HEK293 (cell line): ENCODE data around the gene FRYL.

Experiments used
- CTCF ChIA-PET: fragments of 350-600 bp; formaldehyde crosslinking; extraction: SDS; loops from one replicate; lab custom pipeline; 2021; ENCODE audit warnings: antibody characterized with exemption; lab: Yijun Ruan, JAX
- POLR2A ChIA-PET: fragments of 300-600 bp; formaldehyde crosslinking; extraction: SDS; loops from one replicate; lab custom pipeline; 2020; ENCODE audit warnings: antibody characterized with exemption, inconsistent platforms; lab: Yijun Ruan, JAX
- H3K27ac ChIP-seq: fragments of 200-500 bp; sonication (Bioruptor generic); 2 replicates; pipeline ENCODE4 v1.5.1; 2014; ENCODE audit warnings: low read depth, low read length, control low read depth, inconsistent platforms; ENCODE audit errors: extremely low read depth
- H3K36me3 ChIP-seq, 2 experiments: fragments of 200-500 bp in 1 of 2; sonication (Bioruptor generic) in 1 of 2; 1 replicate in 1 of 2; 2 replicates in 1 of 2; pipeline ENCODE4 v1.5.1; 2014 to 2017; ENCODE audit warnings: inconsistent platforms in 2 of 2, low read length in 2 of 2; ENCODE audit not compliant: control insufficient read depth in 2 of 2, insufficient read depth in 1 of 2
- H3K4me1 ChIP-seq: fragments of 200-500 bp; sonication (Bioruptor generic); 2 replicates; pipeline ENCODE4 v1.5.1; 2014; ENCODE audit warnings: mild to moderate bottlenecking, low read length, inconsistent platforms; ENCODE audit not compliant: control insufficient read depth, insufficient read depth
- H3K4me3 ChIP-seq: 2 replicates; pipeline ENCODE4 v1.5.1; 2011; ENCODE audit warnings: low read depth, mild to moderate bottlenecking, control low read depth, low read length, moderate library complexity
- H3K9me3 ChIP-seq: fragments of 200-500 bp; sonication (Bioruptor generic); 2 replicates; pipeline ENCODE4 v1.5.1; 2014; ENCODE audit warnings: low read depth, low read length, inconsistent platforms; ENCODE audit not compliant: control insufficient read depth, insufficient read depth
- EGR2 ChIP-seq: fragments of 450-650 bp; formaldehyde crosslinking; IDR thresholded peaks from 2 replicates; pipeline ENCODE4 v1.5.1; 2016; ENCODE audit warnings: low read depth, missing biosample characterization, missing genetic modification characterization
- GFI1B ChIP-seq: fragments of 450-650 bp; formaldehyde crosslinking; IDR thresholded peaks from 2 replicates; pipeline ENCODE4 v1.5.1; 2016; ENCODE audit warnings: missing biosample characterization, missing genetic modification characterization
- HOXC10 ChIP-seq: sonication (generic); formaldehyde crosslinking; IDR thresholded peaks from 2 replicates; pipeline ENCODE4 v1.8.1; 2023; ENCODE audit warnings: mild to moderate bottlenecking, missing genetic modification reagents
- KLF8 ChIP-seq: fragments of 450-650 bp; formaldehyde crosslinking; IDR thresholded peaks from 2 replicates; pipeline ENCODE4 v1.5.1; 2016; ENCODE audit warnings: missing biosample characterization, missing genetic modification characterization
- REPIN1 ChIP-seq: fragments of 450-650 bp; formaldehyde crosslinking; IDR thresholded peaks from 2 replicates; pipeline ENCODE4 v1.5.1; 2017; ENCODE audit warnings: missing biosample characterization, missing genetic modification characterization, low read depth
- SP7 ChIP-seq: fragments of 450-650 bp; formaldehyde crosslinking; IDR thresholded peaks from 2 replicates; pipeline ENCODE4 v1.5.1; 2016; ENCODE audit warnings: missing biosample characterization, missing genetic modification characterization
- TRIM28 ChIP-seq: IDR thresholded peaks from 2 replicates; pipeline ENCODE4 v1.6.1; 2011; ENCODE audit warnings: low read length, control low read depth, borderline replicate concordance
- WT1 ChIP-seq: fragments of 450-650 bp; formaldehyde crosslinking; IDR thresholded peaks from 2 replicates; pipeline ENCODE4 v1.5.1; 2016; ENCODE audit warnings: missing biosample characterization, missing genetic modification characterization
- ZBTB20 ChIP-seq: fragments of 450-650 bp; formaldehyde crosslinking; IDR thresholded peaks from 2 replicates; pipeline ENCODE4 v1.5.1; 2016; ENCODE audit warnings: missing biosample characterization, missing genetic modification characterization
- ZIC2 ChIP-seq: fragments of 450-650 bp; formaldehyde crosslinking; IDR thresholded peaks from 2 replicates; pipeline ENCODE4 v1.5.1; 2016; ENCODE audit warnings: missing biosample characterization, missing genetic modification characterization
- ZNF138 ChIP-seq: fragments of 450-650 bp; formaldehyde crosslinking; IDR thresholded peaks from 2 replicates; pipeline ENCODE4 v1.5.1; 2016; ENCODE audit warnings: missing biosample characterization, missing genetic modification characterization, borderline replicate concordance
- ZNF174 ChIP-seq: fragments of 450-650 bp; formaldehyde crosslinking; IDR thresholded peaks from 2 replicates; pipeline ENCODE4 v1.5.0; 2017; ENCODE audit warnings: missing biosample characterization, mild to moderate bottlenecking, missing genetic modification characterization
- ZNF175 ChIP-seq: fragments of 450-650 bp; formaldehyde crosslinking; IDR thresholded peaks from 2 replicates; pipeline ENCODE4 v1.5.1; 2016; ENCODE audit warnings: missing biosample characterization, missing genetic modification characterization
- ZNF19 ChIP-seq: fragments of 450-650 bp; formaldehyde crosslinking; IDR thresholded peaks from 2 replicates; pipeline ENCODE4; 2016; ENCODE audit warnings: missing biosample characterization, missing genetic modification characterization, low read depth
- ZNF221 ChIP-seq: fragments of 450-650 bp; formaldehyde crosslinking; IDR thresholded peaks from 2 replicates; pipeline ENCODE4 v1.5.1; 2017; ENCODE audit warnings: missing biosample characterization, missing genetic modification characterization, borderline replicate concordance
- ZNF274 ChIP-seq, 2 experiments: fragments of 200-500 bp in 1 of 2; fragments of 450-650 bp in 1 of 2; sonication (Bioruptor generic) in 1 of 2; formaldehyde crosslinking in 1 of 2; IDR thresholded peaks; 2 replicates each; pipeline versions ENCODE4 v1.5.1 to v1.6.1; 2014 to 2016; ENCODE audit warnings: borderline replicate concordance in 1 of 2, inconsistent platforms in 1 of 2, low read length in 1 of 2, missing biosample characterization in 1 of 2, missing genetic modification characterization in 1 of 2
- ZNF37A ChIP-seq: fragments of 450-650 bp; IDR thresholded peaks from 2 replicates; pipeline ENCODE4 v1.5.1; 2018; ENCODE audit warnings: missing biosample characterization, missing genetic modification characterization
- ZNF404 ChIP-seq: fragments of 450-650 bp; formaldehyde crosslinking; IDR thresholded peaks from 2 replicates; pipeline ENCODE4 v1.5.1; 2017; ENCODE audit warnings: missing biosample characterization, missing genetic modification characterization
- ZNF473 ChIP-seq: fragments of 450-650 bp; formaldehyde crosslinking; IDR thresholded peaks from 2 replicates; pipeline ENCODE4 v1.5.1; 2017; ENCODE audit warnings: missing biosample characterization, missing genetic modification characterization
- ZNF596 ChIP-seq: fragments of 450-650 bp; IDR thresholded peaks from 2 replicates; pipeline ENCODE4 v1.5.0; 2018; ENCODE audit warnings: missing biosample characterization, mild to moderate bottlenecking, missing genetic modification characterization, moderate library complexity
- ZNF623 ChIP-seq: fragments of 450-650 bp; formaldehyde crosslinking; IDR thresholded peaks from 2 replicates; pipeline ENCODE4 v1.5.1; 2016; ENCODE audit warnings: missing biosample characterization, missing genetic modification characterization
- ZNF629 ChIP-seq: fragments of 450-650 bp; formaldehyde crosslinking; IDR thresholded peaks from 2 replicates; pipeline ENCODE4 v1.5.1; 2017; ENCODE audit warnings: missing biosample characterization, missing genetic modification characterization
- ZNF792 ChIP-seq: fragments of 450-650 bp; formaldehyde crosslinking; IDR thresholded peaks from 2 replicates; pipeline ENCODE4 v1.5.1; 2016; ENCODE audit warnings: missing biosample characterization, missing genetic modification characterization
- ZSCAN23 ChIP-seq: fragments of 450-650 bp; formaldehyde crosslinking; IDR thresholded peaks from 2 replicates; pipeline ENCODE4 v1.5.1; 2016; ENCODE audit warnings: missing biosample characterization, missing genetic modification characterization
- TF ChIP-seq, protein P1 (sequence below): fragments of 450-650 bp; formaldehyde crosslinking; IDR thresholded peaks from 2 replicates; pipeline ENCODE4 v1.5.1; 2016; ENCODE audit warnings: missing biosample characterization, missing genetic modification characterization
- TF ChIP-seq, protein P2 (sequence below): fragments of 450-650 bp; formaldehyde crosslinking; IDR thresholded peaks from 2 replicates; pipeline ENCODE4 v1.5.1; 2016; ENCODE audit warnings: missing biosample characterization, missing genetic modification characterization
- TF ChIP-seq, protein P3 (sequence below): fragments of 450-650 bp; formaldehyde crosslinking; IDR thresholded peaks from 2 replicates; pipeline ENCODE4 v1.5.1; 2016; ENCODE audit warnings: missing biosample characterization, missing genetic modification characterization
- TF ChIP-seq, protein P4 (sequence below): fragments of 450-650 bp; formaldehyde crosslinking; IDR thresholded peaks from 2 replicates; pipeline ENCODE4 v1.5.1; 2017; ENCODE audit warnings: missing biosample characterization, missing genetic modification characterization

The FRYL gene

DNA sequence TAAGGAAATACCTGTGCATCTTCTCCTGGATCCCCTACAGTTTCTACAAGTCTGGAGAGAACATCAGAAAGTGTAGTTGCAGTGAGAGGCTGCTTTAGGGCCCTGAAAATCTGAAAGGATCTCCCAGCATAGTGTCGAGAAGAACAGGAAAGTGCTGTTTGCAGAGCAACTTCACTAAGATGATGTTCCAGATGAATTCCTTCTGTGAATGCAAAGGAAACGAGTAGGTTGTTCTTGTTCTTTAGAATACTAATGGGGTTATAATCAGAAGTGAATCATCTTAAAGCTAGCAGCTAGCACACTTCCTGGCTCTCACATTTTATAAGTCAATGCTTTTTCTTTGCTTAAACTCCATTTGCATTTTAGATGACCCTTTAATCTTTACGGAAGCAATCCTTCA lies 236.3 kb downstream of the FRYL start (continued):
- TF ChIP-seq, protein P1, sequence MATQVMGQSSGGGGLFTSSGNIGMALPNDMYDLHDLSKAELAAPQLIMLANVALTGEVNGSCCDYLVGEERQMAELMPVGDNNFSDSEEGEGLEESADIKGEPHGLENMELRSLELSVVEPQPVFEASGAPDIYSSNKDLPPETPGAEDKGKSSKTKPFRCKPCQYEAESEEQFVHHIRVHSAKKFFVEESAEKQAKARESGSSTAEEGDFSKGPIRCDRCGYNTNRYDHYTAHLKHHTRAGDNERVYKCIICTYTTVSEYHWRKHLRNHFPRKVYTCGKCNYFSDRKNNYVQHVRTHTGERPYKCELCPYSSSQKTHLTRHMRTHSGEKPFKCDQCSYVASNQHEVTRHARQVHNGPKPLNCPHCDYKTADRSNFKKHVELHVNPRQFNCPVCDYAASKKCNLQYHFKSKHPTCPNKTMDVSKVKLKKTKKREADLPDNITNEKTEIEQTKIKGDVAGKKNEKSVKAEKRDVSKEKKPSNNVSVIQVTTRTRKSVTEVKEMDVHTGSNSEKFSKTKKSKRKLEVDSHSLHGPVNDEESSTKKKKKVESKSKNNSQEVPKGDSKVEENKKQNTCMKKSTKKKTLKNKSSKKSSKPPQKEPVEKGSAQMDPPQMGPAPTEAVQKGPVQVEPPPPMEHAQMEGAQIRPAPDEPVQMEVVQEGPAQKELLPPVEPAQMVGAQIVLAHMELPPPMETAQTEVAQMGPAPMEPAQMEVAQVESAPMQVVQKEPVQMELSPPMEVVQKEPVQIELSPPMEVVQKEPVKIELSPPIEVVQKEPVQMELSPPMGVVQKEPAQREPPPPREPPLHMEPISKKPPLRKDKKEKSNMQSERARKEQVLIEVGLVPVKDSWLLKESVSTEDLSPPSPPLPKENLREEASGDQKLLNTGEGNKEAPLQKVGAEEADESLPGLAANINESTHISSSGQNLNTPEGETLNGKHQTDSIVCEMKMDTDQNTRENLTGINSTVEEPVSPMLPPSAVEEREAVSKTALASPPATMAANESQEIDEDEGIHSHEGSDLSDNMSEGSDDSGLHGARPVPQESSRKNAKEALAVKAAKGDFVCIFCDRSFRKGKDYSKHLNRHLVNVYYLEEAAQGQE, result no peak
- TF ChIP-seq ZNF37A (tag by site-specific recombination) (no peak), ZNF19 (no peak), KLF8 (tag by site-specific recombination) (no peak), REPIN1 (tag by site-specific recombination) (no peak), TRIM28 (no peak), ZSCAN23 (tag by site-specific recombination) (no peak)
- TF ChIP-seq, protein P2, sequence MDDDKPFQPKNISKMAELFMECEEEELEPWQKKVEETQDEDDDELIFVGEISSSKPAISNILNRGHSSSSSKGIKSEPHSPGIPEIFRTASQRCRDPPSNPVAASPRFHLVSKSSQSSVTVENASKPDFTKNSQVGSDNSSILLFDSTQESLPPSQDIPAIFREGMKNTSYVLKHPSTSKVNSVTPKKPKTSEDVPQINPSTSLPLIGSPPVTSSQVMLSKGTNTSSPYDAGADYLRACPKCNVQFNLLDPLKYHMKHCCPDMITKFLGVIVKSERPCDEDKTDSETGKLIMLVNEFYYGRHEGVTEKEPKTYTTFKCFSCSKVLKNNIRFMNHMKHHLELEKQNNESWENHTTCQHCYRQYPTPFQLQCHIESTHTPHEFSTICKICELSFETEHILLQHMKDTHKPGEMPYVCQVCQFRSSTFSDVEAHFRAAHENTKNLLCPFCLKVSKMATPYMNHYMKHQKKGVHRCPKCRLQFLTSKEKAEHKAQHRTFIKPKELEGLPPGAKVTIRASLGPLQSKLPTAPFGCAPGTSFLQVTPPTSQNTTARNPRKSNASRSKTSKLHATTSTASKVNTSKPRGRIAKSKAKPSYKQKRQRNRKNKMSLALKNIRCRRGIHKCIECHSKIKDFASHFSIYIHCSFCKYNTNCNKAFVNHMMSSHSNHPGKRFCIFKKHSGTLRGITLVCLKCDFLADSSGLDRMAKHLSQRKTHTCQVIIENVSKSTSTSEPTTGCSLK (tag by site-specific recombination), result no peak

DNA sequence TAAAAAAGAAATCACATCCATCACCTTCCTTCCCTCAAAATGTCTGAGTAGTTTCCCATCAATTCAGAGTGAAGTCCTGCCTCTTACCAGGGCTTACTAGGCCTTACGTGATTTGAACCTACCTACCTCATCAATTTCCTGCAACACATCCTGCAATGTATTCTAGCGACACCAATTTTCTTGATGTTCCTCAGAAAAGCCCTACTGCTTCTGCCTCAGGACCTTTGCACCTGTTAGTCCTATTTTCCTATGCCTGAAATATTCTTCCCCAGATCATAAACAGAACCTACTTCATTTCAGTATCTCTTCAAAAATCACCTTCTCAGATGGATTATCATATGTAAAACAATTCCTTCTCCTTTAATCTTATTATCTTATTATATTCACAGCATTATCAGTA lies 237.2 kb downstream of the FRYL start:
- H3K4me3 ChIP-seq, result no peak overlapping the region
- H3K9me3 ChIP-seq, result no peaks in the 10 kb centered on the region
- H3K27ac ChIP-seq, result no peak overlapping the region
- CTCF ChIA-PET, result interaction anchor here (0.9 kb wide), 1 partner anchor 10 kb away, joined by 3 read pairs; no protein-coding TSS in a partner anchor
- TF ChIP-seq ZNF404 (tag by site-specific recombination) (no peak), ZNF138 (tag by site-specific recombination) (no peak), ZNF623 (peak; percentile 60)
- no peaks in the 10 kb centered on the region for H3K4me1 ChIP-seq
- POLR2A ChIA-PET, result no interaction called here
- H3K36me3 ChIP-seq, result peaks cover 0 to 63% of the 10 kb centered on the region in 2 experiments; a peak in 2 of 3 replicates

DNA sequence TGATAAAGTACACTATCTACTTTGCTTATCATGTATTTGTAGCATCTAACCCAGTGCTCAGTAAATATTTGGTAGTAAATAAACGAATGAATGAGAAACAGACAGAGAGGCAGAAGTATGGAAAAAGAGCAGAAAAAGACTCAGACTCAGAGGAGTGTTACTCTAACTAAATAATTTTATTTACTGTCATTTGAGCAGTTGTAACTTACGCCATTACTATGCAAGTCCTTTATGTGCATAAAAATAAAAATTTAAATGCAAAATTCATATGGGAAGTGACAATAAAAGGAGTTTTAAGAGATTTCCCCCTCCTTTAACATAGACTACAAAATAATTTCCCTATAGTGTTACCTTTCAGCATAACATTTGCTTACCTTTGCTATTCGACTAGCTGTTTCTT lies 240.5 kb downstream of the FRYL start:
- POLR2A ChIA-PET, result no interaction called here
- Histone ChIP-seq H3K36me3 (peaks cover 0 to 54% of the 10 kb centered on the region in 2 experiments; a peak in 2 of 3 replicates), H3K4me1 (no peaks in the 10 kb centered on the region)
- no peak for TF ChIP-seq SP7 (tag by site-specific recombination)
- no peak for TF ChIP-seq ZBTB20 (tag by site-specific recombination)
- no peak for TF ChIP-seq HOXC10 (CRISPR knock-in tag)
- TF ChIP-seq, protein P3, sequence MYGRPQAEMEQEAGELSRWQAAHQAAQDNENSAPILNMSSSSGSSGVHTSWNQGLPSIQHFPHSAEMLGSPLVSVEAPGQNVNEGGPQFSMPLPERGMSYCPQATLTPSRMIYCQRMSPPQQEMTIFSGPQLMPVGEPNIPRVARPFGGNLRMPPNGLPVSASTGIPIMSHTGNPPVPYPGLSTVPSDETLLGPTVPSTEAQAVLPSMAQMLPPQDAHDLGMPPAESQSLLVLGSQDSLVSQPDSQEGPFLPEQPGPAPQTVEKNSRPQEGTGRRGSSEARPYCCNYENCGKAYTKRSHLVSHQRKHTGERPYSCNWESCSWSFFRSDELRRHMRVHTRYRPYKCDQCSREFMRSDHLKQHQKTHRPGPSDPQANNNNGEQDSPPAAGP (tag by site-specific recombination), result no peak
- TF ChIP-seq GFI1B (tag by site-specific recombination), result no peak
- no peak for TF ChIP-seq KLF8 (tag by site-specific recombination)
- TF ChIP-seq WT1 (tag by site-specific recombination), result no peak
- TF ChIP-seq, protein P4, sequence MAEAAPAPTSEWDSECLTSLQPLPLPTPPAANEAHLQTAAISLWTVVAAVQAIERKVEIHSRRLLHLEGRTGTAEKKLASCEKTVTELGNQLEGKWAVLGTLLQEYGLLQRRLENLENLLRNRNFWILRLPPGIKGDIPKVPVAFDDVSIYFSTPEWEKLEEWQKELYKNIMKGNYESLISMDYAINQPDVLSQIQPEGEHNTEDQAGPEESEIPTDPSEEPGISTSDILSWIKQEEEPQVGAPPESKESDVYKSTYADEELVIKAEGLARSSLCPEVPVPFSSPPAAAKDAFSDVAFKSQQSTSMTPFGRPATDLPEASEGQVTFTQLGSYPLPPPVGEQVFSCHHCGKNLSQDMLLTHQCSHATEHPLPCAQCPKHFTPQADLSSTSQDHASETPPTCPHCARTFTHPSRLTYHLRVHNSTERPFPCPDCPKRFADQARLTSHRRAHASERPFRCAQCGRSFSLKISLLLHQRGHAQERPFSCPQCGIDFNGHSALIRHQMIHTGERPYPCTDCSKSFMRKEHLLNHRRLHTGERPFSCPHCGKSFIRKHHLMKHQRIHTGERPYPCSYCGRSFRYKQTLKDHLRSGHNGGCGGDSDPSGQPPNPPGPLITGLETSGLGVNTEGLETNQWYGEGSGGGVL, result no peak
- TF ChIP-seq ZNF174 (tag by site-specific recombination), result no peak
- no peak for TF ChIP-seq ZNF221 (tag by site-specific recombination)
- no peak for TF ChIP-seq ZNF274 (IDR thresholded peaks at IDR 0.05; ENCODE audit: low read length)
- no peak for TF ChIP-seq ZNF274 (tag by site-specific recombination; IDR thresholded peaks at IDR 0.05; ENCODE audit: borderline replicate concordance)
- TF ChIP-seq ZNF629 (tag by site-specific recombination), result no peak
- no peak for TF ChIP-seq EGR2 (tag by site-specific recombination)
- TF ChIP-seq ZNF473, result no peak
- no peak for TF ChIP-seq ZNF792 (tag by site-specific recombination)
- no peak for TF ChIP-seq ZIC2 (tag by site-specific recombination)
- no peak for TF ChIP-seq ZNF175 (tag by site-specific recombination)
- TF ChIP-seq ZNF596, result no peak
- TF ChIP-seq, all 188 proteins: peak for 0
- Histone ChIP-seq H3K9me3 (no peaks in the 10 kb centered on the region), H3K4me3 (no peak overlapping the region), H3K27ac (no peak overlapping the region)
- CTCF ChIA-PET, result no interaction called here
